SK-N-SH (cell line): ENCODE measurements around the gene SLC35F5. TPM values are rescaled to one million over a fixed set of nuclear protein-coding genes. Genes with fewer than 3 reads are reported as not detected.
"Not testable (repeated sequence)": the region's sequence is repeated elsewhere in the genome, so short reads cannot be mapped to it uniquely, and the experiment has no call there.

Experiments
- CTCF ChIA-PET: fragments of 300-600, 350-600 bp; formaldehyde crosslinking; extraction: SDS; loops from one replicate; lab custom pipeline; 2021; lab: Yijun Ruan, JAX
- POLR2A ChIA-PET: fragments of 350-600 bp; sonication (Branson Sonifier 250); formaldehyde crosslinking; extraction: SDS; loops from one replicate; lab custom pipeline; 2020; ENCODE audit warnings: antibody characterized with exemption, inconsistent platforms; lab: Yijun Ruan, JAX
- DNase-seq: peaks from one replicate; pipeline ENCODE4 v3.0.0; 2012
- H2AFZ ChIP-seq: fragments of 200-600 bp; sonication (generic); 2 replicates; pipeline ENCODE4 v1.8.1; 2016; ENCODE audit warnings: antibody characterized with exemption, mild to moderate bottlenecking, low read depth
- H3F3A ChIP-seq: fragments of 200-600 bp; sonication (generic); replicated peaks from 2 replicates; pipeline ENCODE3; 2016; ENCODE audit warnings: antibody characterized with exemption, mild to moderate bottlenecking; ENCODE audit not compliant: insufficient read depth
- H3K27ac ChIP-seq, 2 experiments: fragments of 200-500 bp in 1 of 2; fragments of 200-600 bp in 1 of 2; sonication (Bioruptor generic) in 1 of 2; sonication (generic), shearing (Covaris generic) in 1 of 2; 2 replicates each; pipeline versions ENCODE4 v1.5.1 to v1.6.1; 2014 to 2016; ENCODE audit warnings: low read depth in 2 of 2, inconsistent platforms in 1 of 2, low read length in 1 of 2, mild to moderate bottlenecking in 1 of 2, mixed read lengths in 1 of 2
- H3K27me3 ChIP-seq: fragments of 200-600 bp; sonication (generic), shearing (Covaris generic); 2 replicates; pipeline ENCODE4 v1.6.1; 2016; ENCODE audit warnings: mixed run types; ENCODE audit not compliant: insufficient read depth
- H3K36me3 ChIP-seq, 2 experiments: fragments of 200-500 bp in 1 of 2; fragments of 200-600 bp in 1 of 2; sonication (Bioruptor generic) in 1 of 2; sonication (generic) in 1 of 2; replicated peaks in 1 of 2; 2 replicates each; pipeline versions ENCODE3 to v1.5.1; 2014 to 2016; ENCODE audit warnings: low read length in 1 of 2, mild to moderate bottlenecking in 1 of 2; ENCODE audit not compliant: insufficient read depth in 2 of 2, control insufficient read depth in 1 of 2
- H3K4me1 ChIP-seq, 2 experiments: fragments of 200-500 bp in 1 of 2; fragments of 200-600 bp in 1 of 2; sonication (Bioruptor generic) in 1 of 2; sonication (generic), shearing (Covaris generic) in 1 of 2; 2 replicates each; pipeline versions ENCODE4 v1.5.1 to v1.6.1; 2014 to 2016; ENCODE audit warnings: low read depth in 1 of 2, low read length in 1 of 2, mixed run types in 1 of 2; ENCODE audit not compliant: insufficient read depth in 2 of 2, control insufficient read depth in 1 of 2
- H3K4me2 ChIP-seq: fragments of 200-600 bp; sonication (generic), shearing (Covaris generic); 2 replicates; pipeline ENCODE4 v1.6.1; 2017; ENCODE audit warnings: mixed run types
- H3K4me3 ChIP-seq, 2 experiments: fragments of 200-500 bp in 1 of 2; fragments of 200-600 bp in 1 of 2; sonication (Bioruptor generic) in 1 of 2; sonication (generic), shearing (Covaris generic) in 1 of 2; 2 replicates each; pipeline versions ENCODE4 v1.5.1 to v1.8.1; 2014 to 2016; ENCODE audit warnings: low read depth in 2 of 2, inconsistent platforms in 1 of 2, low read length in 1 of 2, mild to moderate bottlenecking in 1 of 2, mixed read lengths in 1 of 2, moderate library complexity in 1 of 2
- H3K79me2 ChIP-seq: fragments of 200-600 bp; sonication (generic); 2 replicates; pipeline ENCODE4 v1.8.1; 2017; ENCODE audit warnings: mild to moderate bottlenecking; ENCODE audit not compliant: insufficient read depth
- H3K9ac ChIP-seq: fragments of 200-600 bp; sonication (generic); 2 replicates; pipeline ENCODE4 v1.6.1; 2017; ENCODE audit warnings: mixed run types
- H3K9me2 ChIP-seq: fragments of 200-600 bp; sonication (generic); 2 replicates; pipeline ENCODE4 v1.6.1; 2017; ENCODE audit warnings: mixed run types
- H3K9me3 ChIP-seq: fragments of 200-600 bp; sonication (generic); 2 replicates; pipeline ENCODE4 v1.6.1; 2017; ENCODE audit warnings: mixed run types, mild to moderate bottlenecking, moderate library complexity
- H4K20me1 ChIP-seq: fragments of 200-600 bp; sonication (generic); 2 replicates; pipeline ENCODE4 v1.6.1; 2017; ENCODE audit warnings: mild to moderate bottlenecking, mixed run types; ENCODE audit not compliant: insufficient read depth
- ELF1 ChIP-seq: IDR thresholded peaks from 2 replicates; pipeline ENCODE4 v1.4.0; 2012
- EP300 ChIP-seq, 2 experiments: IDR thresholded peaks; 2 replicates each; pipeline versions ENCODE4 v1.4.0 to v1.6.1; 2012; ENCODE audit warnings: borderline replicate concordance in 1 of 2, low read depth in 1 of 2, low read length in 1 of 2
- EZH2phosphoT487 ChIP-seq: fragments of 200-600 bp; sonication (generic); IDR thresholded peaks from 2 replicates; pipeline ENCODE4 v1.6.1; 2017; ENCODE audit warnings: low read depth, mixed run types, mild to moderate bottlenecking, antibody characterized with exemption, moderate library complexity, borderline replicate concordance
- FOSL2 ChIP-seq: IDR thresholded peaks from 2 replicates; pipeline ENCODE4 v1.4.0; 2012; ENCODE audit warnings: low read depth, mild to moderate bottlenecking, moderate library complexity, borderline replicate concordance
- FOXM1 ChIP-seq: IDR thresholded peaks from 2 replicates; pipeline ENCODE4 v1.4.0; 2012; ENCODE audit warnings: low read depth, mild to moderate bottlenecking
- GATA2 ChIP-seq: sonication (generic); formaldehyde crosslinking; IDR thresholded peaks from 2 replicates; pipeline ENCODE4 v1.5.0; 2020; ENCODE audit warnings: mild to moderate bottlenecking, missing genetic modification reagents
- MXI1 ChIP-seq: IDR thresholded peaks from 2 replicates; pipeline ENCODE4 v1.6.1; 2012; ENCODE audit warnings: mild to moderate bottlenecking, low read depth, low read length, improper control_type of control experiment
- NRF1 ChIP-seq: IDR thresholded peaks from 2 replicates; pipeline ENCODE4 v1.6.1; 2012; ENCODE audit warnings: low read depth, mild to moderate bottlenecking, low read length
- PBX3 ChIP-seq: IDR thresholded peaks from 2 replicates; pipeline ENCODE4; 2012
- POLR2AphosphoS5 ChIP-seq: IDR thresholded peaks from 2 replicates; pipeline ENCODE4 v1.6.1; 2012; ENCODE audit warnings: low read depth, low read length
- RCOR1 ChIP-seq: fragments of 150-350 bp; IDR thresholded peaks from 2 replicates; pipeline ENCODE4 v1.6.1; 2017; ENCODE audit warnings: antibody characterized with exemption, low read length
- TAF1 ChIP-seq: IDR thresholded peaks from 2 replicates; pipeline ENCODE4 v1.6.1; 2012; ENCODE audit warnings: low read depth, mild to moderate bottlenecking, low read length, moderate library complexity, borderline replicate concordance
- USF1 ChIP-seq: IDR thresholded peaks from 2 replicates; pipeline ENCODE4 v1.4.0; 2012; ENCODE audit warnings: low read depth, borderline replicate concordance
- WGBS: methylation state at CpG from one replicate; pipeline ENCODE4 v1.1.6; 2017; ENCODE audit warnings: low lambda C conversion rate; 5-methylcytosine and 5-hydroxymethylcytosine counted together
- polyA plus RNA-seq, 3 experiments: library from polyadenylated mRNA; depleted of rRNA; stranded (reverse); fragments of >200 nt; gene quantifications; 2 replicates each; pipeline ENCODE4 v1.2.3, GENCODE V29; 2012
- TF ChIP-seq, protein P1 (sequence below): fragments of 200-600 bp; sonication (generic); IDR thresholded peaks from 2 replicates; pipeline ENCODE4 v1.6.1; 2017; ENCODE audit warnings: antibody characterized with exemption, mild to moderate bottlenecking, moderate library complexity

SLC35F5 gene
- polyA plus RNA-seq, 1 of the 3 experiments (the other 2 are of a cell fraction), result 16.8 TPM

- TF ChIP-seq MXI1 (no peak), EZH2phosphoT487 (no peak), NRF1 (no peak), POLR2AphosphoS5 (no peak), USF1 (no peak), GATA2 (no peak)
- TF ChIP-seq, all 33 proteins: peak for 0
- Histone ChIP-seq H3K9ac (no peak overlapping the region), H2AFZ (no peak overlapping the region), H3F3A (peaks cover 3% of the 10 kb centered on the region), H4K20me1 (no peaks in the 10 kb centered on the region), H3K27me3 (no peaks in the 10 kb centered on the region), H3K4me1 (0 out of 4 replicates have a peak, but pooled peaks cover 0 to 4% of the 10 kb centered on the region in 2 experiments), H3K9me3 (no peaks in the 10 kb centered on the region), H3K79me2 (no peaks in the 10 kb centered on the region), H3K4me3 (no peak overlapping the region), H3K27ac (no peak overlapping the region), H3K36me3 (peaks cover 0 to 3% of the 10 kb centered on the region in 2 experiments), H3K9me2 (no peaks in the 10 kb centered on the region), H3K4me2 (no peak overlapping the region)
- POLR2A ChIA-PET, result no interaction called here
- WGBS, result 97% methylated on average over 1 of the region's 1 CpG
- DNase-seq, result no peak
- CTCF ChIA-PET, result interaction anchor here (1.1 to 1.9 kb wide), 3 partner anchors 10 to 103 kb away, joined by 3 to 8 read pairs (median 4); no protein-coding TSS in a partner anchor
Observed at GRCh38 chr2:113707106-113707505, 49.3 kb downstream of the SLC35F5 start.

DNA sequence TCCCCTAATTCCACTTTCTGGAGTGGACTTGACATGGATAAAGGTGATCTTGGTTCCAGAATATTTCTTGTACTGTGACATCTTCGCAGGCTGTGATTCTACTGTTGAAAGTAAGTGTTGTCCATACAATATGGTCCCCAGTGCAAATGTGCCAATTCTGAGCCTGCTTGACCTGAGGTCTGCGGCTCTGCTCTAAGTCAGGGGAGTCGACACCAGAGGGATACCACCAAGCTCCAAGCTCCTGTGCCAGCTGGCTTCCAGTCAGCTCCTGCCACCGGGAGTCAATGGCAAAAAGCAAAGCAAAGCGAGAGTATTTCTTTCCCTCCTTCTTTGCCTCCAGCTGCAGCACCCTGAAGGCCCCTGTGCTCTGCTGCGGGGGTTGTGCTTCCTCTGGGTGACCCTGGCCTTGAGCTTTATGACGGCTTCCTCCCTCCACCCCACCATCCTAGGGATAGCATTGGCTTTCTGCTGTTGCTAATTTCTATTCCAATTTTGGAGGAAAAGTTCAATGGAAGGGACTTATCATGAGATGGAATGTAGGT, 50.4 kb downstream of the SLC35F5 start:
- Histone ChIP-seq H3K27me3 (no peaks in the 10 kb centered on the region), H3K4me1 (0 out of 4 replicates have a peak, but pooled peaks cover 0 to 4% of the 10 kb centered on the region in 2 experiments), H3K27ac (no peak overlapping the region), H3K9ac (no peak overlapping the region)
- no peak for DNase-seq
- CTCF ChIA-PET, result interaction anchor here (1.3 to 1.9 kb wide), 2 partner anchors 11 to 102 kb away, joined by 4 to 8 read pairs; no protein-coding TSS in a partner anchor
- TF ChIP-seq RCOR1 (no peak), TAF1 (no peak), FOSL2 (no peak), FOXM1 (no peak), PBX3 (no peak), ELF1 (no peak), EP300 (IDR thresholded peaks at IDR 0.05; ENCODE audit: borderline replicate concordance in 1 of 2, low read depth in 1 of 2, low read length in 1 of 2) (no peak)
- TF ChIP-seq, protein P1, sequence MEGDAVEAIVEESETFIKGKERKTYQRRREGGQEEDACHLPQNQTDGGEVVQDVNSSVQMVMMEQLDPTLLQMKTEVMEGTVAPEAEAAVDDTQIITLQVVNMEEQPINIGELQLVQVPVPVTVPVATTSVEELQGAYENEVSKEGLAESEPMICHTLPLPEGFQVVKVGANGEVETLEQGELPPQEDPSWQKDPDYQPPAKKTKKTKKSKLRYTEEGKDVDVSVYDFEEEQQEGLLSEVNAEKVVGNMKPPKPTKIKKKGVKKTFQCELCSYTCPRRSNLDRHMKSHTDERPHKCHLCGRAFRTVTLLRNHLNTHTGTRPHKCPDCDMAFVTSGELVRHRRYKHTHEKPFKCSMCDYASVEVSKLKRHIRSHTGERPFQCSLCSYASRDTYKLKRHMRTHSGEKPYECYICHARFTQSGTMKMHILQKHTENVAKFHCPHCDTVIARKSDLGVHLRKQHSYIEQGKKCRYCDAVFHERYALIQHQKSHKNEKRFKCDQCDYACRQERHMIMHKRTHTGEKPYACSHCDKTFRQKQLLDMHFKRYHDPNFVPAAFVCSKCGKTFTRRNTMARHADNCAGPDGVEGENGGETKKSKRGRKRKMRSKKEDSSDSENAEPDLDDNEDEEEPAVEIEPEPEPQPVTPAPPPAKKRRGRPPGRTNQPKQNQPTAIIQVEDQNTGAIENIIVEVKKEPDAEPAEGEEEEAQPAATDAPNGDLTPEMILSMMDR, result no peak
- TF ChIP-seq, all 33 proteins: peak for 0
- Histone ChIP-seq H4K20me1 (no peaks in the 10 kb centered on the region), H2AFZ (no peak overlapping the region), H3K36me3 (peaks cover 0 to 3% of the 10 kb centered on the region in 2 experiments), H3K9me2 (no peaks in the 10 kb centered on the region), H3F3A (peaks cover 3% of the 10 kb centered on the region), H3K4me3 (no peak overlapping the region), H3K79me2 (no peaks in the 10 kb centered on the region), H3K9me3 (no peaks in the 10 kb centered on the region), H3K4me2 (no peak overlapping the region)
- 87% methylated on average over 5 of the region's 7 CpGs for WGBS
- POLR2A ChIA-PET, result interaction anchor here (0.6 kb wide), 1 partner anchor 793 kb away, joined by 3 read pairs; no protein-coding TSS in a partner anchor

GRCh38 chr2:113704300-113704993, 52.0 kb downstream of the SLC35F5 start:
- H3K36me3 ChIP-seq, H3K9me2 ChIP-seq, H3K79me2 ChIP-seq, H2AFZ ChIP-seq, H3K4me3 ChIP-seq, H3F3A ChIP-seq, H3K27ac ChIP-seq, H3K27me3 ChIP-seq, DNase-seq, H3K4me2 ChIP-seq, H3K9ac ChIP-seq, POLR2A ChIA-PET, H3K9me3 ChIP-seq, H3K4me1 ChIP-seq, H4K20me1 ChIP-seq: not testable (repeated sequence)
- CTCF ChIA-PET, result interaction anchor here (1.5 kb wide), 1 partner anchor 101 kb away, joined by 3 read pairs; no protein-coding TSS in a partner anchor
- 96% methylated on average over 35 of the region's 54 CpGs for WGBS
